Trophoblast cell (in vitro differentiated cells and primary cell): ENCODE measurements around the gene REG3A.

Experiments used
- DNase-seq, 2 donors: peaks; one replicate each; pipeline ENCODE4 v3.0.0-alpha.2; 2016
- H2AFZ ChIP-seq: 2 replicates; pipeline ENCODE4 v1.6.1; 2013; ENCODE audit warnings: low read length, moderate library complexity, mild to moderate bottlenecking; ENCODE audit not compliant: insufficient read depth, poor library complexity
- H2AK5ac ChIP-seq: 2 replicates; pipeline ENCODE4 v1.6.1; 2013; ENCODE audit warnings: mild to moderate bottlenecking, low read length
- H2BK120ac ChIP-seq: 2 replicates; pipeline ENCODE4 v1.6.1; 2013; ENCODE audit warnings: low read length, mild to moderate bottlenecking, moderate library complexity; ENCODE audit not compliant: insufficient read depth, poor library complexity
- H2BK12ac ChIP-seq: 2 replicates; pipeline ENCODE4 v1.6.1; 2013; ENCODE audit warnings: mild to moderate bottlenecking, low read length, moderate library complexity
- H2BK5ac ChIP-seq: 2 replicates; pipeline ENCODE4 v1.6.1; 2013; ENCODE audit warnings: low read length, low read depth, moderate library complexity, mild to moderate bottlenecking; ENCODE audit not compliant: poor library complexity
- H3K14ac ChIP-seq: 2 replicates; pipeline ENCODE4 v1.6.1; 2013; ENCODE audit warnings: mild to moderate bottlenecking, low read length
- H3K18ac ChIP-seq: 2 replicates; pipeline ENCODE4 v1.6.1; 2013; ENCODE audit warnings: mild to moderate bottlenecking, low read length
- H3K23ac ChIP-seq: 2 replicates; pipeline ENCODE4 v1.6.1; 2013; ENCODE audit warnings: low read length
- H3K27ac ChIP-seq: 2 replicates; pipeline ENCODE4 v1.5.1; 2013; ENCODE audit warnings: low read depth, mild to moderate bottlenecking, inconsistent platforms, low read length, moderate library complexity
- H3K27me3 ChIP-seq: 2 replicates; pipeline ENCODE4 v1.6.1; 2013; ENCODE audit warnings: inconsistent platforms, mild to moderate bottlenecking, low read length, moderate library complexity; ENCODE audit not compliant: insufficient read depth
- H3K36me3 ChIP-seq, 2 experiments: 1 replicate in 1 of 2; 2 replicates in 1 of 2; pipeline ENCODE4 v1.6.1; 2013; ENCODE audit warnings: low read length in 2 of 2, mild to moderate bottlenecking in 2 of 2, moderate library complexity in 1 of 2; ENCODE audit not compliant: insufficient read depth in 2 of 2, control insufficient read depth in 1 of 2
- H3K4ac ChIP-seq: 2 replicates; pipeline ENCODE4 v1.6.1; 2013; ENCODE audit warnings: low read depth, mild to moderate bottlenecking, low read length, moderate library complexity
- H3K4me1 ChIP-seq, 2 experiments: 1 replicate in 1 of 2; 2 replicates in 1 of 2; pipeline ENCODE4 v1.6.1; 2013; ENCODE audit warnings: low read length in 2 of 2, mild to moderate bottlenecking in 2 of 2, moderate library complexity in 1 of 2; ENCODE audit not compliant: insufficient read depth in 2 of 2, control insufficient read depth in 1 of 2
- H3K4me2 ChIP-seq: 2 replicates; pipeline ENCODE4 v1.6.1; 2013; ENCODE audit warnings: inconsistent platforms, mild to moderate bottlenecking, low read length, moderate library complexity
- H3K4me3 ChIP-seq: 2 replicates; pipeline ENCODE4 v1.5.1; 2013; ENCODE audit warnings: mild to moderate bottlenecking, low read depth, low read length, inconsistent platforms
- H3K79me1 ChIP-seq: one replicate; pipeline ENCODE4 v1.6.1; 2013; ENCODE audit warnings: low read length
- H3K79me2 ChIP-seq: 2 replicates; pipeline ENCODE4 v1.6.1; 2013; ENCODE audit warnings: low read length, mild to moderate bottlenecking; ENCODE audit not compliant: control insufficient read depth, insufficient read depth, poor library complexity
- H3K9ac ChIP-seq: 2 replicates; pipeline ENCODE4 v1.6.1; 2013; ENCODE audit warnings: mild to moderate bottlenecking, low read length
- H3K9me3 ChIP-seq: 2 replicates; pipeline ENCODE4 v1.6.1; 2013; ENCODE audit warnings: low read depth, mild to moderate bottlenecking, control low read depth, inconsistent platforms, low read length; ENCODE audit not compliant: insufficient read depth
- H4K12ac ChIP-seq: 2 replicates; pipeline ENCODE4 v1.6.1; 2013; ENCODE audit warnings: low read depth, mild to moderate bottlenecking, low read length, moderate library complexity
- H4K8ac ChIP-seq: 2 replicates; pipeline ENCODE4 v1.6.1; 2013; ENCODE audit warnings: low read depth, mild to moderate bottlenecking, low read length, moderate library complexity
- H4K91ac ChIP-seq: one replicate; pipeline ENCODE4 v1.6.1; 2013; ENCODE audit warnings: low read depth, mild to moderate bottlenecking, low read length, moderate library complexity
- WGBS: extraction: QIAGEN DNeasy Blood & Tissue Kit; methylation state at CpG from one replicate; pipeline ENCODE4 v1.1.7; 2013; ENCODE audit warnings: missing lambda C conversion rate; ENCODE audit not compliant: insufficient read length, insufficient coverage; ENCODE audit errors: extremely low coverage; 5-methylcytosine and 5-hydroxymethylcytosine counted together

Gene REG3A

DNA sequence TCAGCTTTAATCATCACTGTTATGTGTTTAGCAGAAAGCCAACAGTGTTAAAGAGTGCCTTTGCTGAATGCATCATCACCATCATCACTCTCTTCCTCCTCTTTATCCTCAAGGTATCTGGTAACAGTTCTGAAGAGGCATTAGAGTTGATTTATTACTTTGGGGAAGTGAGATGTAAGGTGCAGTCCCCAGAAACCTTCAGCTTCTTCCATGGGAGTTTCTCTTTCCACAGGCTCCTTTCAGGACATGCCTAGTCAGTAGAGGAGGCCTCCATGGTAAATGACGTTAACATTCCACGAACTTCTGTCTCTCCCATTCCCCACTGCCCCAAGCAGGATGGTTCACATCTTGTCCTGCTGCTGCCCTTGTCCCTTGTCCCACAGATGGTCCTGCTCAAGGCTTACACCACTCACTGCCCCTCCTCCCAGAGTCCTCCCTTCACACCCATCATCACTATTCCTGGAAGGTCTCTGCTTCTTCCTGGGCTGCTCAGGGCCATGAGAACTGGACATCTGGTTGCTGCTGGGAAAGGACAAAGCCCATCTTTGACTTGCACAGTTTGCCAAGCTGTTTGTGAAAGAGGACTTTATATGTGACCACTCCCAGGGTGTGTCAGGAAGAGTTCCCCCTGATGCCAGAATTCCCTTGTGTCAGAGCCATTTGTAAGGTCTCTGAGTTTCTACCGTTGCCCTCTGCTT, 44.6 kb downstream of the REG3A start:
- no CpG with 5 or more reads among the region's 3 CpGs for whole genome bisulfite sequencing
- no peak overlapping the region for H3K4me2 ChIP-seq

DNA sequence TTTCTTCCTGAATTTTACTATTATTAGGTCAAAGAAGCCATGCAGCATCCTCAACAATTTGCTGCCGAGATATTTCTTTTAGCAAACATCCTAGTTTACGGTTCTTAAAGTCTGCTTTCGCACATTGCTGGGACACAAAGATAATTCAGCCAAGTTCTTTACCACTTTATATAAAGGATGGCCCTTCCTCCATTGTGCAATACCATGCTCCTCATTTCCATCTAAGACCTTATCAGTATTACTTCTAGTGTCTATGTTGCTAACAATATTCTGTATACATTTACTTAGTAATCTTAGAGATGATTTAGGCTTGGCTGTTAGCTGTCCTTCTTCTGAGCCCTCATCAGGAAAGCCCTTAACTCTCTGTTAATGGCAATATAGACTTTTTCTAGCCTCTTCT, 47.3 kb downstream of the REG3A start:
- no peak overlapping the region for H4K12ac ChIP-seq
- no peak overlapping the region for H3K27ac ChIP-seq
- H2BK120ac ChIP-seq = no peak overlapping the region
- no peak overlapping the region for H3K14ac ChIP-seq
- H2BK5ac ChIP-seq = no peak overlapping the region
- H3K79me2 ChIP-seq = no peaks in the 10 kb centered on the region
- H3K4me3 ChIP-seq = no peak overlapping the region
- no peak overlapping the region for H3K9ac ChIP-seq
- no peaks in the 10 kb centered on the region for H3K79me1 ChIP-seq
- no peak overlapping the region for H3K4me2 ChIP-seq
- H4K91ac ChIP-seq = no peak overlapping the region
- no peak overlapping the region for H3K23ac ChIP-seq
- H2BK12ac ChIP-seq = no peak overlapping the region
- DNase-seq = no peak
- no peaks in the 10 kb centered on the region for H3K36me3 ChIP-seq
- no peaks in the 10 kb centered on the region for H3K27me3 ChIP-seq
- no CpG with 5 or more reads among the region's 3 CpGs for WGBS
- H2AK5ac ChIP-seq = no peak overlapping the region
- H3K9me3 ChIP-seq = peaks cover 3% of the 10 kb centered on the region
- H3K18ac ChIP-seq = no peak overlapping the region
- no peaks in the 10 kb centered on the region for H3K4me1 ChIP-seq
- H2AFZ ChIP-seq = no peak overlapping the region
- H3K4ac ChIP-seq = no peak overlapping the region
- H4K8ac ChIP-seq = no peak overlapping the region

More for the DNA sequence above, 44.6 kb downstream of the REG3A start:
- H3K27ac ChIP-seq = no peak overlapping the region
- H3K4me3 ChIP-seq = no peak overlapping the region
- H3K4ac ChIP-seq = no peak overlapping the region
- H3K4me1 ChIP-seq = no peaks in the 10 kb centered on the region
- no peak overlapping the region for H4K8ac ChIP-seq
- no peaks in the 10 kb centered on the region for H3K79me1 ChIP-seq
- H2BK120ac ChIP-seq = no peak overlapping the region
- H2AFZ ChIP-seq = no peak overlapping the region
- H2BK12ac ChIP-seq = no peak overlapping the region
- no peak overlapping the region for H3K14ac ChIP-seq
- H4K91ac ChIP-seq = no peak overlapping the region
- no peak overlapping the region for H3K23ac ChIP-seq
- H2AK5ac ChIP-seq = no peak overlapping the region
- no peaks in the 10 kb centered on the region for H3K36me3 ChIP-seq
- H3K27me3 ChIP-seq = no peaks in the 10 kb centered on the region
- H3K9me3 ChIP-seq = peaks cover 3% of the 10 kb centered on the region
- no peak overlapping the region for H3K9ac ChIP-seq
- H2BK5ac ChIP-seq = no peak overlapping the region
- no peak for DNase-seq
- no peak overlapping the region for H3K18ac ChIP-seq
- no peak overlapping the region for H4K12ac ChIP-seq
- H3K79me2 ChIP-seq = no peaks in the 10 kb centered on the region
